ENCODE results near the gene LRIG3.
"Not testable (repeated sequence)": the region's sequence is repeated elsewhere in the genome, so short reads cannot be mapped to it uniquely, and the experiment has no call there.

The LRIG3 gene

DNA sequence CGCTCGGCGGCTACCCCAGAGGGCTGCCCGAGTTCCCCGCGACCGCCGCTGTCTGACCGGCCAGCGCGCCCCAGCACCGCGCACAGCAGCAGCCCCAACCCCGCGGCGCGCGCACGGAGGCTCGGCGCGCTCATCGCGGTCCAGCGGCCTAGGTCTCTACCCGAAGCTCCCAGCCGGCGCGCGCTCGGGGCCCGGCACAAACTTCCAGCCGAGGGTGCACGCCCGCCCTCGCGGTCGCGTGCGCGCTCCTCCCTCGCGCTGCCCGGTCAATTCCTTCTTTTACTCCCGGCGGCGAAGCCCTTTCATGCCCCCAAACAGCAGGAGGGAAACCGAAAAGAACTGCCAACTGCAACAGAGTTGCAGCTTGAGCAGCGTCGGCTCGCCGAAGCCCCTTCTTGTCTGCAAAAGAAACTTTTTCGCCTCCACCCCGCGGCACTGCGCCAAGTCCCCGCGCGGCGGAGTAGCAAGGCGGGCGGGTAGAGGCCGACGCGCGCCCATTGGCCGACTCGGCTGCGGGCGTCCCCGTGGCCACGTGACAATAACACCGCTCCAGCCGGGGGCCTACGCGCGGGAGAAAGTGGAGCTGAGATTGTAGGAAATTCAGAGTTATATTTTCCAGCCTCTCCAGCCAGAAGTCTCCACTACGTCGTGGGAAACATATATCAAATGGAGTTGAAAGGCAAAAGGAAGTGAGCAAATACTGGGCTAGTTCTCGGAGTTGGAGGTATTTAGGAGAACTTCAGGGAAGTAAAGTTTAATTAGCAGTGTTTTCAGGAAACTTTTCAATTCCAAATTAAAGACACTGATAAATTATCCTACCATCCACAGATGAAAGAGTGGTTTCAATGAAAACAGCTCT is at the start of gene LRIG3:
LRIG3 (minus strand) TSS at position 403 of the 859 bp plus-strand sequence; CDS start at position 134, 269 bp downstream.
- DNase-seq, result peak; percentile 37 to 76

DNA sequence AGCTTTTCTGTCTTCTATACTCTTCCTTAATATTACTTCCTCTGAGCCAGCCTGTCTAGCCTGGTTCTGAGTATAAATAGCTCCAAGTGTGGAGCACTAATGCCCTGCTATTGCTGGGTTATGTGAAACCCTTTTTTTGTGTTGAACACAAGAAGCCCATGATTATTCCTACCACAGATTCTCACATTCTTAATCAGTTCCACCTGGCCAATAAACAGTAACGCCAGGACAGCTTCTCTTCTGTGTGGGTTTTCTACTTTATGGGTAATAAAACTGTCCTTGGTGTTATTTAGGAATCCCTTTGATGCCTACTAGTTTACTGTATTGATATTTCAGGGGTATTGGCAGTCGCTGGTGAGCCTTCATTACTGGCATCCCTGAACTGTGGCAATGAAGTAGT is 48.9 kb upstream of the LRIG3 start:
- DNase-seq, result no peak

DNA sequence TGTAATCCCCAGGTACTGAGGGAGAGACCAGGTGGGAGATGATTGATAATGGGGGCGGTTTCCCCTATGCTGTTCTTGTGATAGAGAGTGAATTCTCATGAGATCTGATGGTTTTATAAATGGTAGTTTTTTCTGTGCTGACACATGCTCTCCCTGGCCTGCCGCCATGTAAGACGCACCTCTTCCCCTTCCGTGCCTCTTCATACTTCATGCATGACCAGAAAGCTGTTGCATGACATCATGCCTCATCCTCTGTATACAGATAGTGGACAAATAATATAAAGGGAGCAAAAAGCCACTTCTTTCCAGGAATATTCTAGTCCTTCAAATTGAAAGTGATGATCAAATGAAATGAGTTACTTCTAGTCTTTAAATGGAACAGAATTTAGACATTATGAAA is 47.3 kb upstream of the LRIG3 start:
- DNase-seq, result peak in 1 of 2 experiments; percentile 25

DNA sequence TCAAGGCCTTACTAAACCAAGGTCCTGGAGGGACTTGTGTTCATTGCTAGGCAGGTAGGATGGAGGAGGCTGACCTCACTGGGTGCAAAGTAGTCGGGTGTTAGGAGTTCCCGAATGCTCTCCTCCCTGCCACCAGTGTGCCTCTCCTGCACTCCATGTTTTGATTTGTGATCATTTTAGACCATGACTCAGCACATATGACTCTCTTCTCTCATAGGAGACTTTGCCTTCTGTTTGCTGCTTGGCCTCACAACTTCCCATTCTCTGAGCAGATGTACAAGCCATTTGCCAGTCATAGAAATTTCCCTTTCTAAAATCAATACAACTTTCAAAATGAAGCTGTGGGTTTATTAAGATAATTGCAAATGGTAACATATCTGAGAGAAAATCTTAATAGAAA is 46.6 kb upstream of the LRIG3 start:
- DNase-seq, result no peak

GRCh38 chr12:58965568-58965967 is 45.3 kb upstream of the LRIG3 start:
- DNase-seq, result no peak

DNA sequence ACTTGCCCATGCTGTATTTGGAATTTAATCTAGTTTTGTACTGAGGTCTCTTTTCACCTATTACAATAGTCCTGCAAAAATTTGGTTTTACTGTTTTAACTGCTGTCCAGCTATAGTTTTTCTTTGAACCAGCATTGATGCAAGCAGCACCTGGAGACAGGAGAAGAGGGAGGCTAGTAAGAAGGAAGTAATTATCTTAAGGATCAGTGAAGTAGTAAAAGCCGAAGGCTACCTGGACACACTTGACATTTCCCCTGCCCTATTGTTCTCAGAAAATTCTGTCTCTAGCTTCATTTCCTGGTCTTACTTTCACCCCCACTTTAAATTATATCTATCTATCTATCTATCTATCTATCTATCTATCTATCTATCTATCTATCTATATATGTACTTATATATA is 43.5 kb upstream of the LRIG3 start:
- DNase-seq, result no peak

DNA sequence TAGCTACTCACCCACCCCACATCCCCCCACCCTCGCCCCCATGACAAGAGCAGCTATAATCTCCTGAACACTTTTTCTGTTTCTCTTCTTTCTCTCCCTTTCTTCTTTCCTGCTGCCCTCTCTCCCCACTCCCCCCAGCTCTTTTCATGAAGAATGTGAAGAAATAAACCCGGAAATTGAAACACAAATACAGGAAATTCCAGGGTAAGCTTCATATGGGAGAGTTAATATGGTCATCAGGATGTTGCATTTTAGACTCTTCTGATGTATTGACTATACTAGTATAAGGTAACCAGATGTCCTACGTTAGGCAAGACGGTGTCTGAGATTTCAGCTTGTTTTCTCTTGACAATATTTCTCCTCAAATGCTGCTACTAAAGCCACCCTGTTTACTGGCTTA is 41.6 kb upstream of the LRIG3 start:
- no peak for DNase-seq

- DNase-seq, result no peak
Observed at GRCh38 chr12:58961166-58961565, 40.9 kb upstream of the LRIG3 start.

DNA sequence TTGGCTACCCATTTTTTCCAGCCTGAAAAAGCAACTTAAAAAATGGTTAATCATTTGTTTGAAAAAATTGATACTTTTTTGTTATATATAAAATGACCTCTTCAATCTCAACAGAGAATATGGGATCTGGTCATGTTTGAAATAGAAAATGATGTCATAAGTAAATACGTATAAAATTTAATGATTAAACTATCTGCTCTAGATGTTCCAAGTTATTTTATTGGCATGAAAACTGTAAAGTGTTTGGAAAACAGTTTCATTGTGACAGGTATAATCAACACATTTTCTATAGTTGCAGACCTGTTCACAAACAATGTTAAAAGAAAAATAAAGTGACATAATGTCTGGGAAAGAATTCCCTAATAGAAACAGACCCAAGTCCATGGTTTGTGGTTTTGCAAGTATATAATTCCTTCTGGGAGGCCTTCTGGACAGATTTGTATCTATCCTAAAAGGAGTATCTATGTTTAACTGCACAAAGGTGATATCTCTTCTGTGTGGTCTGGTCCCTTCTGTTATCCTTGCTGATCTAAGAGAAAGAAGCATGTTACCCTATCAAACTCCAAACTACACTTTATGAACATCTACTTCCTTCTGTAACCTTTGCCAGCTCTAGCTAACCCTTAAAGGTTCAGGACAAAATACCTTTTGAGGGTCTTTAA is 39.5 kb upstream of the LRIG3 start:
- DNase-seq, result no peak

GRCh38 chr12:58957298-58957697 is 37.0 kb upstream of the LRIG3 start:
- no peak for DNase-seq

DNA sequence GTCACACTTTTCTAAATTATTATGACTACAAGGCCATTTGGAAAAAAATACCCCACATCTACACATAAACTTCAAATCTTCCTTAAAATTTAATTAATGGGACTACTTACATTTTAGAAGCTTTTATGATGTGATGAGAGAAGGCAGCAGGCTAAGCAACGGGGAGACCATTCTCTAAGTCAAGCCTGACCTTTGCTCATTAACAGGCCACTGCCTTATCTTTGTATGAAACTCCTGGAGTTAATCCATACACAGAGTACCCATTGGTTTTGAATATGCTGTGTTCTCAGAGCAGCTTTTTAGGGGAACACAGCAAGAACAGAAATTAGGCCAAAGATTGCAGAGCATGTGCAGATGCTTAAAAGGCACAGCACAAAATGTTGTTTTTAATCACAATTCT is 35.5 kb upstream of the LRIG3 start:
- no peak for DNase-seq

- DNase-seq, result no peak
Observed at GRCh38 chr12:58954002-58954401, 33.7 kb upstream of the LRIG3 start.

DNA sequence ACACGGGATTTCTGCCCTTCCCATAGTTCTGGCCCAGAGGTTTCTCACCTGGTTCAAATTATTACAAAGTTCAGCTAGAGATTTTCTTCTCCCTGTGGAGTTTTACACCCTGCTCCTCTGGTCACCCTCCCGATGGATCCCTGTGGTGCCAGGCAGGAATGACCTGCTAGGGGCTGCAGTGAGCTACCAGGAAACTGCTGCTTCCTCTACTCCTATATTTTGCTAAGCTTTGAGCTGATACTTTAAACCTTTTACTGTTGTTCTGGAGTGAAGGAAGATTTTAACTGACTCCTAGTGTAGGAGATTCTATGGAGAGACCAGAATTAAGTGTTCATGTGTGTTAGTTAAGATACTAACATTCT is 30.4 kb upstream of the LRIG3 start:
- no peak for DNase-seq

DNA sequence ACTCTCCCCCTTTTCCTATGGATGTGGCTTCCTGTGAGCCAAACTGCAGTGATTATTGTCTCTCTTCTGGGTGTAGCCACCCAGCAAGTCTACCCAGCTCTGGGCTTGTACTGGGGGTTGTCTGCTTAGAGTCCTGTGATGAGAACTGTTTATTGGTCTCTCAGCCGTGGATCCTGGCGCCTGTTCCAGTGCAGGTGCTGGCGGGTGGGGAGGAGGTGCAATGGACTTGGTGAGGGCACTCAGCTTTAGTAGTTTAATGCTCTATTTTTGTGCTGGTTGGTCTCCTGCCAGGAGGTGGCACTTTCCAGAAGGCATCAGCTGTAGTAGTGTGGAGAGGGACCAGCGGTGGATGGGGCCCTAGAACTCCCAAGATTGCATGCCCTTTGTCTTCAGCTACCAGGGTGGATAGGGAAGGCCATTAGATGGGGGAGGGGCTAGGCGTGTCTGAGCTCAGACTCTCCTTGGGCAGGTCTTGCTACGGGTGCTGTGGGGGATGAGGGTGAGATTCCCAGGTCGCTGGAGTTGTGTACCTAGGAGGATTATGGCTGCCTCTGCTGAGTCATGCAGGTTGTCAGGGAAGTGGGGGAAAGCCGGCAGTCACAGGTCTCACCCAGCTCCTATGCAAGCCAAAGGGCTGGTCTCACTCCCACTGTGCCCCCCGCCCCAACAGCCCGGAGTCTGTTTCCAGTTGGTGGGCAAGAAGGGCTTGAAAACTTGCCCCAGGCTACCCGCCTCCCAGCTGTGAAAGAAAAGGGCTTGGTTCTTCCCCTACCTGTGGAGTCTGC is 29.8 kb upstream of the LRIG3 start:
- DNase-seq, result not testable (repeated sequence)

DNA sequence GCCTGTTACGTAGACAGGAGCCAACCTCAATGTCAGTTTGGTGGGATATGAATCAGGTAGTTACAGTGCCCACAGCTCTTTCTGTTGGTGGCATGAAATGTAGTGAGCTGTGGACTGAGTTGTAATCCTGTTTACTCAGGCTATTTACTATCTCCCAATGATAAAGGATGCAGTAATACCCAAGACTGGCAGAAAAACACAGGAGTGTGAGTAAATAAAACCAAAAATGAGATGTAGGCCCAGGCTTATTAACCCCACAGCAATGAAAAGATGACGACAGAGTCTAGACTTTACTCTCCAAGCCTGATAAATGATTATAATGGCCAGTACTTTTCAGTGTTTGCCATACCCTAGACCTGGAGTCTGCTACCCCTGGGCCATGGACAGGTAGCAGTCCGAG is 22.8 kb upstream of the LRIG3 start:
- DNase-seq, result no peak

GRCh38 chr12:58942345-58942744 is 22.0 kb upstream of the LRIG3 start:
- no peak for DNase-seq

GRCh38 chr12:58939399-58940100 is 19.2 kb upstream of the LRIG3 start:
- DNase-seq, result no peak

DNA sequence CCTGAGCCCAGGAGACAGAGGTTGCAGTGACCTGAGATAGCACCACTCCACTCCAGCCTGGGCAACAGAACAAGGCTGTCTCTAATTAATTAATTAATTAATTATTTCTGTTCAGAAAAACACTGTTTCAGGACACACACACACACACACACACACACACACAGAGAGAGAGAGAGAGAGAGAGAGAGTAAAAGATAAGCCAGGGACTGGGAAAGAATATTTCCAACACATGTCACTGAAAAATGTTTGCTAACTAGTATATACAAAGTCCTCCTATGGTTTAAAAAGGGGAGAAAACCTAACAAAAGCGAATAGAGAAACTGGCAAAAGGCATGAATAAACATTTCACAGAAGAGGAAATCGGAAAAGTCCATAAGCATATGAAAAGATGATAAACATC is 18.1 kb upstream of the LRIG3 start:
- no peak for DNase-seq

DNA sequence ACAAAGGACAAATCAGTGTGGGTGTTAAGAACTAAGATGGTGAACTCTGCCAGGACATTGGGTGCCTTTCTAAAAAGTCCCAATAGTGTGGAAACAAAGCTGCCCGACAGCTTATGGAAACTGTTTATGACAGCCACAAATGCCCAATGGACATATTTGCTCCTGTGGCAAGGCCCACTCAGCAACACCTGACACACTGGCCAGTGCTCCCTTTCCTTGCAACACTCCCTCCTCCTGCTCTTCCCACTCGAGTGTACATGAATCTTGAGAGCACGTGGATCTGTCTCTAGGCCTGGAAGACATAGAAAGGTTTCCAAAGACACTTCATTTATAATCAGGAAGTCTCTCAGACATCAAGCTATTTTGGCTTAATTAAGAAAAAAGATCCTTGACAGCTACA is 14.2 kb upstream of the LRIG3 start:
- DNase-seq, result no peak

DNA sequence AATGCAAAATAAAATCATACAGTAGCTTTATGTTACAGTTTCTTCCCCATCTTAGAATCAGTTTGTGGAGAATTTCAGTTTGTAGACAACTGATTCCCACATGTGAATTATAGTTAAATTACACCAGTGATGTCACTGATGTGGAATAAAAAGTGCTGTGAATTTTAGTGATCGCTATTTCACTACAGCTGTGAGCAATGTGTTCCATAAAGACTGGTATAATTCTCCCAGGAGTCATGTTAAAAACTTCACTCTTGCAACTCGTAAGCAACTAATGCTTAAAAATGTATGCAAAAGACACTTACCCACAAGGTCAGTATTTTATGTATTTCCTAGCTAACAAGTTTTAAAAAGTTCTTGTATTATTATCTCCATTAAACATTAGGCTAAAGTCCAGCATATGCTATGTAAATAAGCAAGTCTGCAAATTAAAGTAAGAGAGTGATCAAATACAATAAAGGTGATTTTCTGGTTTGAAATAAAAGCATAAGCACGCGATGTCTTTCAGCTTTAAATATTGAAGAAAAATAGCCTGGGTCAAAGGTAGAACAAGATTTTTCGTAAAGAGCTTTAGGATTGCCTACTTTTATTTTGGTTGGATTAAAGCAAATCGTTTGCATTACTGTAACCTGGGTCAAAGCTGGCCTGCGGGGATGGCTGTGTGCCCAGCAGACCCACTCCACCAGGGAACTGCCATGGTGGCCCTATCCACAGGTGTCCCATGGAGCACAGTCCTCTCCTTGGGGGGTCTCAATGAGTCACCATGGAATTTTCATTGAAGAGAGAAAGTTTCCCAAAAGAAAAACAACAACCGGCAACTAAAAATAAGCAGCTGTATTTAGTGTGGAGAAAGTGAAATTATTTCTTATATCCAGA is 12.7 kb upstream of the LRIG3 start:
- DNase-seq, result no peak

- DNase-seq, result no peak
Observed at GRCh38 chr12:58931518-58931917, 11.2 kb upstream of the LRIG3 start.

DNA sequence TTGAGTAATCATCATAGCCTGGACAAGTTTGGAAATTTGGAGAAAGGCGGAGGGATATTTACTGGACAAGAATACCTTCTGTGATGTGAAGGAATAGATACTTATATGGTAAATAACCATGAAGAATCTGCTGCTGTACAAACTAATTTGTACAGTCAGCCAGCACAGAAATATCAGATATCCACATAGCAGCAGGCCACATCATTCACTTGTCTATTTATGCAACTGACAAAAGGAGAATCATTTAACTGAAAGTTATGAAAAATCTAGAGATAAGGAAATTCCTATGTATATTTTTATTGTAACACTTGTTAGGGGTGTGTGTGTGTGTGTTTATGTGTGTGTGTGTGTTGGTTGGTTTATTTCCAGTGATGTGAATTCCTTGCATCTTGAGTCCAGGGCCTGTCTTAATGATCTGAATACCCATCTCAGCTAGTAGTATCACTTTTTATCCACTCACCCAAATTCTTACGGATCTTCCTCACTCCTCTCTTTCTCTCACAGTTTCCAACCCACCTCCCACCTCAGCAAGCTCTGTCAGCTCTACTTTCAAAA is 10.5 kb upstream of the LRIG3 start:
- no peak for DNase-seq

Measured in NCI-H187 (cell line).